ENCODE measurements around the gene ATAT1. TPM values are rescaled to one million over a fixed set of nuclear protein-coding genes. Genes with fewer than 3 reads are reported as not detected.
A peak's percentile ranks its signal among the peaks of the same experiment; 100 is the strongest.

Gene ATAT1
- total and polyA plus RNA-seq, 9 of the 15 experiments (the other 6 are each of a cell fraction or from before 2014, with no cell fraction given) = 0.65 to 5.8 (median 1.6) TPM

DNA sequence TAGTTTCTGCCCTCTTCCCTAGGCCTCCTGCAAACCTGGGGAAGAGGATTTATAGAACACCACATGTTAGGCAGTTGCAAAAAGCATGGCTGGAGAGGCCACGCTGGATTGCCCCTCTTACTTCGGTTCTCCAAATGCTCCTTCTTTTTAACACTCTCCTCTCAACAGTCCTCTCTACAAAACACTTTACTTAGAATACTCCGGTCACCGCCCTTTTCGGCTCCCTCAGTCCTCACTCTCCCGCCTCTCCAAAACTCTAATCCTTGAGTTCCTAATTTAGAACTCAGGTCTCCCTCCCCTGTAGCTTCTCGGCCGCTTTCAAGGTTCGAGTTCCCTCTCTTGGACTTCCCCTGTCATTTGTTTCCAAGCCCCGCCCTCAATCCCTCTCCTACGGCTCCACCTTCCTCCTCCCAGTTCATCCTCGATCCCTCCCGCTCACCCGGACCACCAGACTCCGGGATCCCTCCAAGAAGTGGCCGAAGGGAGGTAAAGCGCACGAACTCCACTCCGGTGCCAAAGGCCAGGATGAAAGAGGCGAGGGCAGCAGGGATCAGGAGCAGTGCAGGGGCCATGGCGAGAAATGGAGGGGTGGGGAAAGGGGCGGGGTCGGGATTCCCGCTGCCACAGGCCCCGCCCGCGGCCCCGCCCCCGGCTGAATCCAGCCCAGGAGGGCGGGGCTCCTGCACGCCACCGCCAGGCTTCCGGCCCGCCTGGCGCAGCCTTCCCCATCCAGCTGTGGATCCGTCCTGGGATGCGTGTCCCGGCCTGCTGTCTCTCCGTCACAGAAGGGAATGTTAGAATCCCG lies 63.9 kb downstream of the ATAT1 start, which contains the start of gene NRM (continued):
- no peak for TF ChIP-seq TAF9B (IDR thresholded peaks at IDR 0.05; ENCODE audit: partially characterized antibody)
- TF ChIP-seq ZKSCAN3 (CRISPR knock-in tag; IDR thresholded peaks at IDR 0.05) = no peak
- TF ChIP-seq MEF2D (tag; conservative IDR thresholded peaks at IDR 0.05; ENCODE audit: low read depth) = peak; percentile 73; the same call in 1 of the 2 replicates
- no peak for TF ChIP-seq CBX2 (IDR thresholded peaks at IDR 0.05; ENCODE audit: insufficient read depth, low read length, poor library complexity, severe bottlenecking)
- TF ChIP-seq, protein P1, sequence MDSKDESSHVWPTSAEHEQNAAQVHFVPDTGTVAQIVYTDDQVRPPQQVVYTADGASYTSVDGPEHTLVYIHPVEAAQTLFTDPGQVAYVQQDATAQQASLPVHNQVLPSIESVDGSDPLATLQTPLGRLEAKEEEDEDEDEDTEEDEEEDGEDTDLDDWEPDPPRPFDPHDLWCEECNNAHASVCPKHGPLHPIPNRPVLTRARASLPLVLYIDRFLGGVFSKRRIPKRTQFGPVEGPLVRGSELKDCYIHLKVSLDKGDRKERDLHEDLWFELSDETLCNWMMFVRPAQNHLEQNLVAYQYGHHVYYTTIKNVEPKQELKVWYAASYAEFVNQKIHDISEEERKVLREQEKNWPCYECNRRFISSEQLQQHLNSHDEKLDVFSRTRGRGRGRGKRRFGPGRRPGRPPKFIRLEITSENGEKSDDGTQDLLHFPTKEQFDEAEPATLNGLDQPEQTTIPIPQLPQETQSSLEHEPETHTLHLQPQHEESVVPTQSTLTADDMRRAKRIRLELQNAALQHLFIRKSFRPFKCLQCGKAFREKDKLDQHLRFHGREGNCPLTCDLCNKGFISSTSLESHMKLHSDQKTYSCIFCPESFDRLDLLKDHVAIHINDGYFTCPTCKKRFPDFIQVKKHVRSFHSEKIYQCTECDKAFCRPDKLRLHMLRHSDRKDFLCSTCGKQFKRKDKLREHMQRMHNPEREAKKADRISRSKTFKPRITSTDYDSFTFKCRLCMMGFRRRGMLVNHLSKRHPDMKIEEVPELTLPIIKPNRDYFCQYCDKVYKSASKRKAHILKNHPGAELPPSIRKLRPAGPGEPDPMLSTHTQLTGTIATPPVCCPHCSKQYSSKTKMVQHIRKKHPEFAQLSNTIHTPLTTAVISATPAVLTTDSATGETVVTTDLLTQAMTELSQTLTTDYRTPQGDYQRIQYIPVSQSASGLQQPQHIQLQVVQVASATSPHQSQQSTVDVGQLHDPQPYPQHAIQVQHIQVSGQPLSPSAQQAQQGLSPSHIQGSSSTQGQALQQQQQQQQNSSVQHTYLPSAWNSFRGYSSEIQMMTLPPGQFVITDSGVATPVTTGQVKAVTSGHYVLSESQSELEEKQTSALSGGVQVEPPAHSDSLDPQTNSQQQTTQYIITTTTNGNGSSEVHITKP (IDR thresholded peaks at IDR 0.05; ENCODE audit: partially characterized antibody) = peak; percentile 48
- peak; percentile 32; the same call in 1 of the 2 replicates for TF ChIP-seq ARID1B (IDR thresholded peaks at IDR 0.05)
- no peak for TF ChIP-seq NCOA2 (IDR thresholded peaks at IDR 0.05; ENCODE audit: partially characterized antibody in 2 of 2)
- TF ChIP-seq ASH1L (IDR thresholded peaks at IDR 0.05; ENCODE audit: borderline replicate concordance, low read depth, partially characterized antibody) = no peak
- TF ChIP-seq, protein P2, sequence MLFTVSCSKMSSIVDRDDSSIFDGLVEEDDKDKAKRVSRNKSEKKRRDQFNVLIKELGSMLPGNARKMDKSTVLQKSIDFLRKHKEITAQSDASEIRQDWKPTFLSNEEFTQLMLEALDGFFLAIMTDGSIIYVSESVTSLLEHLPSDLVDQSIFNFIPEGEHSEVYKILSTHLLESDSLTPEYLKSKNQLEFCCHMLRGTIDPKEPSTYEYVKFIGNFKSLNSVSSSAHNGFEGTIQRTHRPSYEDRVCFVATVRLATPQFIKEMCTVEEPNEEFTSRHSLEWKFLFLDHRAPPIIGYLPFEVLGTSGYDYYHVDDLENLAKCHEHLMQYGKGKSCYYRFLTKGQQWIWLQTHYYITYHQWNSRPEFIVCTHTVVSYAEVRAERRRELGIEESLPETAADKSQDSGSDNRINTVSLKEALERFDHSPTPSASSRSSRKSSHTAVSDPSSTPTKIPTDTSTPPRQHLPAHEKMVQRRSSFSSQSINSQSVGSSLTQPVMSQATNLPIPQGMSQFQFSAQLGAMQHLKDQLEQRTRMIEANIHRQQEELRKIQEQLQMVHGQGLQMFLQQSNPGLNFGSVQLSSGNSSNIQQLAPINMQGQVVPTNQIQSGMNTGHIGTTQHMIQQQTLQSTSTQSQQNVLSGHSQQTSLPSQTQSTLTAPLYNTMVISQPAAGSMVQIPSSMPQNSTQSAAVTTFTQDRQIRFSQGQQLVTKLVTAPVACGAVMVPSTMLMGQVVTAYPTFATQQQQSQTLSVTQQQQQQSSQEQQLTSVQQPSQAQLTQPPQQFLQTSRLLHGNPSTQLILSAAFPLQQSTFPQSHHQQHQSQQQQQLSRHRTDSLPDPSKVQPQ (CRISPR knock-in tag; IDR thresholded peaks at IDR 0.05; ENCODE audit: borderline replicate concordance) = 0 out of 2 replicates have a peak, but pooled peaks have one; percentile 31
- TF ChIP-seq ZNF12 (CRISPR knock-in tag; IDR thresholded peaks at IDR 0.05) = no peak; the same call in 1 of the 2 replicates
- no peak for TF ChIP-seq FOS (IDR thresholded peaks at IDR 0.05; ENCODE audit: extremely low read depth, insufficient read length)
- peak; percentile 86 for TF ChIP-seq CXXC5 (CRISPR knock-in tag; IDR thresholded peaks at IDR 0.05)
- 0 out of 2 replicates have a peak, but pooled peaks have one; percentile 4 for TF ChIP-seq EGR1 (conservative IDR thresholded peaks at IDR 0.05)
- TF ChIP-seq EHMT2 (IDR thresholded peaks at IDR 0.05) = no peak
- TF ChIP-seq ESRRA (IDR thresholded peaks at IDR 0.05; ENCODE audit: borderline replicate concordance, low read depth) = no peak
- TF ChIP-seq RB1 (IDR thresholded peaks at IDR 0.05; ENCODE audit: low read depth) = peak; percentile 71
- no peak for TF ChIP-seq MCM3 (IDR thresholded peaks at IDR 0.05)
- no peak for TF ChIP-seq ESRRB (CRISPR knock-in tag; IDR thresholded peaks at IDR 0.05; ENCODE audit: borderline replicate concordance)
- no peak for TF ChIP-seq DACH1 (IDR thresholded peaks at IDR 0.05; ENCODE audit: partially characterized antibody)
- TF ChIP-seq ZNF165 (CRISPR knock-in tag; IDR thresholded peaks at IDR 0.05; ENCODE audit: borderline replicate concordance) = no peak
- TF ChIP-seq DDX20 (tag; IDR thresholded peaks at IDR 0.05; ENCODE audit: low read depth) = no peak

Data from K562 (cell line).